ENCODE measurements around the gene NFIA. TPM values are rescaled to one million over a fixed set of nuclear protein-coding genes. Genes with fewer than 3 reads are reported as not detected.

Gene NFIA
- total and polyA plus RNA-seq, 9 of the 15 experiments (the other 6 are each of a cell fraction or from before 2014, with no cell fraction given): 5.3 to 24.9 (median 9.8) TPM

DNA sequence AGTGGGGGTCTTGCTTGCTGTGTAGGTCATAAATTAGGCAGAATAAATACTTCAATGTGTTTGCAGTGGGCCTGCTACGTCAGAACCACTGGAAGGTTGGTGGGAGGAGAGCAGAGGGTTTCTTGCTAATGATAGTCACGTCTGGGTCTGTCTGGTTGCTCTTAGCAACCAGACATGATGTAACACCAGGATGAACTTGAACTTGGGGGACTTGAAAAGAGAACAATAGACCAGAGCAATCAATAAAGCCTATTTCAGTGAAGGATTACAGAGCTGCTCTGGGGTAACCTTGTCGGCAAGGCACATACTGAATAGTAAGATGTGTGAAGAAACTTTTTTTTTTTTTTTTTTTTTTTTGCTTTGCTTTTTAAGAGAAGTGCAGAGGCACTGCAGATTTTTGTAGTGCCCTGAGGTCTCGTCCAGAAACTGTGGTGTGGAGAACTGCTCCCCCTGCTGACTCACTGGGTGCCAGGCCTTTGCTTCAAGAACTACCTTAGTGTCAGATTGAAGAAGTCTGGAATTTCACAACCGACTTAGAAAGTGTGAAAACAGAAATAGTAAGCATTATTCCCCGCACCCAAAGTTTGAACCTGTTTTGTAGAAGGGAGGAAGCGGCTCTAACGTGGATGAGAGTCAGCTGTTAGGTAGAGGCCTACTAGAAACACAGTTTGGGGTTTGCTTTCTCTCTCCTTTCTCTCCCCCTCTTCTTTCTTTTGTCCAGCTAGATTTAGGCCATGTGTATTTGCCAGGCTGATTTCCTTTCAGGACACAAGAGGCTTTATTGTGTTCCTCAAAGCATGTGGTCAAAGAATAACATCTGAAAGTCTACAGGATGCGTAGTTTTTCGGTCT is 371.0 kb downstream of the NFIA start (continued):
- TF ChIP-seq POLR2AphosphoS5 (IDR thresholded peaks at IDR 0.05; ENCODE audit: control insufficient read depth, insufficient read depth, low read depth, low read length): no peak
- TF ChIP-seq NONO (IDR thresholded peaks at IDR 0.05; ENCODE audit: low read depth in 2 of 2, low read length in 1 of 2): no peak
- TF ChIP-seq PPARD (CRISPR knock-in tag; IDR thresholded peaks at IDR 0.05): no peak
- TF ChIP-seq PHF8 (IDR thresholded peaks at IDR 0.05; ENCODE audit: borderline replicate concordance, low read length): no peak
- TF ChIP-seq ZNF395 (CRISPR knock-in tag; IDR thresholded peaks at IDR 0.05): no peak
- TF ChIP-seq, protein P1, sequence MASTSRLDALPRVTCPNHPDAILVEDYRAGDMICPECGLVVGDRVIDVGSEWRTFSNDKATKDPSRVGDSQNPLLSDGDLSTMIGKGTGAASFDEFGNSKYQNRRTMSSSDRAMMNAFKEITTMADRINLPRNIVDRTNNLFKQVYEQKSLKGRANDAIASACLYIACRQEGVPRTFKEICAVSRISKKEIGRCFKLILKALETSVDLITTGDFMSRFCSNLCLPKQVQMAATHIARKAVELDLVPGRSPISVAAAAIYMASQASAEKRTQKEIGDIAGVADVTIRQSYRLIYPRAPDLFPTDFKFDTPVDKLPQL (IDR thresholded peaks at IDR 0.05; ENCODE audit: extremely low read depth, insufficient read length): no peak
- no peak for TF ChIP-seq TAF9B (IDR thresholded peaks at IDR 0.05; ENCODE audit: partially characterized antibody)
- no peak for TF ChIP-seq POLR2B (IDR thresholded peaks at IDR 0.05; ENCODE audit: low read depth, partially characterized antibody)
- peak; percentile 67 for TF ChIP-seq DPF2 (IDR thresholded peaks at IDR 0.05)
- no peak for TF ChIP-seq GATAD2A (IDR thresholded peaks at IDR 0.05)
- TF ChIP-seq, protein P2, sequence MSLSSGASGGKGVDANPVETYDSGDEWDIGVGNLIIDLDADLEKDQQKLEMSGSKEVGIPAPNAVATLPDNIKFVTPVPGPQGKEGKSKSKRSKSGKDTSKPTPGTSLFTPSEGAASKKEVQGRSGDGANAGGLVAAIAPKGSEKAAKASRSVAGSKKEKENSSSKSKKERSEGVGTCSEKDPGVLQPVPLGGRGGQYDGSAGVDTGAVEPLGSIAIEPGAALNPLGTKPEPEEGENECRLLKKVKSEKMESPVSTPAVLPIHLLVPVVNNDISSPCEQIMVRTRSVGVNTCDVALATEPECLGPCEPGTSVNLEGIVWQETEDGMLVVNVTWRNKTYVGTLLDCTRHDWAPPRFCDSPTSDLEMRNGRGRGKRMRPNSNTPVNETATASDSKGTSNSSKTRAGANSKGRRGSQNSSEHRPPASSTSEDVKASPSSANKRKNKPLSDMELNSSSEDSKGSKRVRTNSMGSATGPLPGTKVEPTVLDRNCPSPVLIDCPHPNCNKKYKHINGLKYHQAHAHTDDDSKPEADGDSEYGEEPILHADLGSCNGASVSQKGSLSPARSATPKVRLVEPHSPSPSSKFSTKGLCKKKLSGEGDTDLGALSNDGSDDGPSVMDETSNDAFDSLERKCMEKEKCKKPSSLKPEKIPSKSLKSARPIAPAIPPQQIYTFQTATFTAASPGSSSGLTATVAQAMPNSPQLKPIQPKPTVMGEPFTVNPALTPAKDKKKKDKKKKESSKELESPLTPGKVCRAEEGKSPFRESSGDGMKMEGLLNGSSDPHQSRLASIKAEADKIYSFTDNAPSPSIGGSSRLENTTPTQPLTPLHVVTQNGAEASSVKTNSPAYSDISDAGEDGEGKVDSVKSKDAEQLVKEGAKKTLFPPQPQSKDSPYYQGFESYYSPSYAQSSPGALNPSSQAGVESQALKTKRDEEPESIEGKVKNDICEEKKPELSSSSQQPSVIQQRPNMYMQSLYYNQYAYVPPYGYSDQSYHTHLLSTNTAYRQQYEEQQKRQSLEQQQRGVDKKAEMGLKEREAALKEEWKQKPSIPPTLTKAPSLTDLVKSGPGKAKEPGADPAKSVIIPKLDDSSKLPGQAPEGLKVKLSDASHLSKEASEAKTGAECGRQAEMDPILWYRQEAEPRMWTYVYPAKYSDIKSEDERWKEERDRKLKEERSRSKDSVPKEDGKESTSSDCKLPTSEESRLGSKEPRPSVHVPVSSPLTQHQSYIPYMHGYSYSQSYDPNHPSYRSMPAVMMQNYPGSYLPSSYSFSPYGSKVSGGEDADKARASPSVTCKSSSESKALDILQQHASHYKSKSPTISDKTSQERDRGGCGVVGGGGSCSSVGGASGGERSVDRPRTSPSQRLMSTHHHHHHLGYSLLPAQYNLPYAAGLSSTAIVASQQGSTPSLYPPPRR (CRISPR knock-in tag; IDR thresholded peaks at IDR 0.05; ENCODE audit: borderline replicate concordance): no peak
- TF ChIP-seq HDAC1 (IDR thresholded peaks at IDR 0.05): no peak
- TF ChIP-seq NFYB (IDR thresholded peaks at IDR 0.05; ENCODE audit: extremely low read depth, insufficient read length): no peak
- TF ChIP-seq, protein P3, sequence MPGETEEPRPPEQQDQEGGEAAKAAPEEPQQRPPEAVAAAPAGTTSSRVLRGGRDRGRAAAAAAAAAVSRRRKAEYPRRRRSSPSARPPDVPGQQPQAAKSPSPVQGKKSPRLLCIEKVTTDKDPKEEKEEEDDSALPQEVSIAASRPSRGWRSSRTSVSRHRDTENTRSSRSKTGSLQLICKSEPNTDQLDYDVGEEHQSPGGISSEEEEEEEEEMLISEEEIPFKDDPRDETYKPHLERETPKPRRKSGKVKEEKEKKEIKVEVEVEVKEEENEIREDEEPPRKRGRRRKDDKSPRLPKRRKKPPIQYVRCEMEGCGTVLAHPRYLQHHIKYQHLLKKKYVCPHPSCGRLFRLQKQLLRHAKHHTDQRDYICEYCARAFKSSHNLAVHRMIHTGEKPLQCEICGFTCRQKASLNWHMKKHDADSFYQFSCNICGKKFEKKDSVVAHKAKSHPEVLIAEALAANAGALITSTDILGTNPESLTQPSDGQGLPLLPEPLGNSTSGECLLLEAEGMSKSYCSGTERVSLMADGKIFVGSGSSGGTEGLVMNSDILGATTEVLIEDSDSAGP (CRISPR knock-in tag; IDR thresholded peaks at IDR 0.05): no peak
- TF ChIP-seq CEBPB (tag; IDR thresholded peaks at IDR 0.05): peak; percentile 91
